HG03520 (cell line): ENCODE results near the gene DENND1A.
"Not testable (repeated sequence)": the region's sequence is repeated elsewhere in the genome, so short reads cannot be mapped to it uniquely, and the experiment has no call there.

Source experiments
- ATAC-seq: cut with Tn5 transposase; IDR thresholded peaks from one replicate; pipeline ENCODE4 v1.9.1; 2021; ENCODE audit warnings: mild to moderate bottlenecking, moderate library complexity; ENCODE audit not compliant: unreplicated experiment

Gene DENND1A

DNA sequence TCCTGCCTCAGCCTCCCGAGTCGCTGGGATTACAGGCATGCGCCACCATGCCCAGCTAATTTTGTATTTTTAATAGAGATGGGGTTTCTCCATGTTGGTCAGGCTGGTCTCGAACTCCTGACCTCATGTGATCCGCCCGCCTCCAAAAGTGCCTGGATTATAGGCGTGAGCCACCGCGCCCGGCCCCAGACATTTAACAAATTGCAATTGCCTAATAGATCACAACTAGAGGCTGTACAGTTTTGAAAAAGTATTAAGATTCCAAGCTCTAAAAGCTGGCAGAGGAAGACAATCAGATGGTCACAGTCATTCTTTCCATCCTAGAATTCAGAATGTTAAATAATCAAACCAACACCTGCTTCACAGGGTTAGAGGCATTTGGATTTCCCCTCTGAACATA, 293.1 kb downstream of the DENND1A start:
- ATAC-seq: not testable (repeated sequence)

DNA sequence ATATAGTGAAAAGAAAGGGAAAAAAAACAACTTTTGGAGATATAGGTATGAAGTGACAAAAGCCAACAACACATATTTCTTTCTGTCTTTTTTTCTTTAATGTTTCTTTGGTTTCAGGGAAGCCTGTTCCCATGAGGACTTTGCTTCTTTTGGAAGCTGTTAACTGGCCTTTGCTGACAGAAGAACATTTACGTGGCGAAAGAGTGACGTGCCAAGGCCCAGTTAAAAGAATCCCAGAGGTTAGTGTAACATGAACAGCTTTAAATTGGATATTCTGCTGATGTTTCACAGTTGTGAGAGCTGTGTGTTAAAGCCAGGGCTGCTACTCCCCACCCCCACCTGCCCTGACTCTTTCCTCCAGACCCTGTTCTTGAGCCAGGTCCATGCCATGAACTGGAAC, 298.1 kb downstream of the DENND1A start:
- no peak for ATAC-seq

DNA sequence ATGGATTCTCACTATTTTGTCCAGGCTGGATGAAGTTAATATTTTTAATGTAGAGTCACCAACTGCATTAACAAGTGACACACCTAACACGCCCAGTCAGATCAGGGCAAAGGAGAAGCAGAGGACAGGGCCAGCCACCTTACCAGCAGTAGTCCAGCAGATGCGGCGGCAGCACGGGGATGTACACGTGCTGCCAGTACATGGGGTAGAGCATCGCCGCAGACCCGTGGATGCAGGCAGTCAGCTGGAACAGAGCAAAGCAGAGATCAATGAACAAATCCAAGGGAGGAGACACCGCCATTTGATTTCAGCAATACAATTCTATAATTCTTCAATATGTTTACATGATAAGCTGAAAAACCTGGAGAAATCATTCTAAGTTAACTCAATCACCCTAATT, 299.7 kb downstream of the DENND1A start:
- ATAC-seq: no peak

DNA sequence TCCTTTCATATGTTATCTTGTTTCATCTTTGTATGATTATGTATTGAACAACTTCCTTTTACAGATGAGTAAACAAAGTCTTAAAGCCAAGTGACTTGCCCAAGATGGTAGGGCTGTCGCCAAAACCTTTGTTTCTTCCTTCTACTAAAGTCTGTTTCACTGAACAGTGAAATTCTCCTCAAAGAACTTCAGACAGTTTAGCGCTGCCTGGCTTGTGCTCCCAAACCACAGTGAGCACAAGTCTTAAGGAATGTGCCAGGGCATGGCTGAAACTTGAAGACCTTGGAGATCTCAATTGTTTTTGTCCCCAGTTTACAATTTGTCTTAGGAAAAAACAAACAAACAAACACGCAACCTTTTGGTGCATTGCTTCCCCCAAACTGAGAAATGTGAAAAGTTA, 300.4 kb downstream of the DENND1A start:
- ATAC-seq: no peak

DNA sequence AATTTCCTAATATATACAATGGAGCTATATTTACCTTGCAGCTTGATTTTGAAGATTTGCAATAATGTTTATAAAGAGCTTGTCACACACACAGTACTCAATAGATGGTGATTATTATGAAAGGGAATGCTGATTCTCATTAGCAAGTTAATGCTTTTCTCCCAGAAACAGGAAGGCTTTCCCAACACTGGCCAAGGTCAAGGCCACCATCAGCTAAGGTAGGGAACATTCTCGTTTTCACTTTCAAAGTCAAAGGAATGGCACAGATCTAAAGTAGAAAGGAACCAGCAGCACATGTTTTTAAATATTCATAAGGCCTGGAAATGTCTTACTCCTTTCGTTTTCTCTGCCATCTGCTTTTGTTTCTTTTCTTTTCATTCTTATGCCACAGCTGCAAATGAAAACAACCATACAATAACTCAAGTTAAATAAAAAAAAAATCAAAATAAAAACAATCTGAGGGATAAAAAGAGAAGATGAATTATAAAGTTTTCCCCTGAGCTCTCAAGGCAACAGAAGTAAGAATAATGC, 307.1 kb downstream of the DENND1A start:
- no peak for ATAC-seq

DNA sequence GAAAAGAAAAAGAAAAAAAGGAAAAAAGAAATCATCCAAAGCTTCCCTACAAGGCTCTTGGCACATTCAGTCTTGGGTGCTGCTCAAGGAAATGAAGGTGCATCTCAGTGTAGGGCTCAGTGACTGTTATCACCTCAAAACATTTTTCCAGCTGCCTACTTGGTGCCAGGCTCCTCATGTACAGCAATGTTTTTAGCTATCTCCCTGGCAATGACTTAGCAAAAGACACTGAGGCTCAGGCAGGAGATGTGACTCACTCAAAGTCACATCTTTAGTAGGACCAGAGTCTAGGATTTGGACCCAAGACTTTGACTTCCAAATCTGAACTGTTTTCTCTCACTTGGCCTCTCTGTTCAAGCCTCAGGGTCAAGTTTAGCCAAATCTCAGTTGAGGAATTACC, 309.7 kb downstream of the DENND1A start:
- no peak for ATAC-seq

DNA sequence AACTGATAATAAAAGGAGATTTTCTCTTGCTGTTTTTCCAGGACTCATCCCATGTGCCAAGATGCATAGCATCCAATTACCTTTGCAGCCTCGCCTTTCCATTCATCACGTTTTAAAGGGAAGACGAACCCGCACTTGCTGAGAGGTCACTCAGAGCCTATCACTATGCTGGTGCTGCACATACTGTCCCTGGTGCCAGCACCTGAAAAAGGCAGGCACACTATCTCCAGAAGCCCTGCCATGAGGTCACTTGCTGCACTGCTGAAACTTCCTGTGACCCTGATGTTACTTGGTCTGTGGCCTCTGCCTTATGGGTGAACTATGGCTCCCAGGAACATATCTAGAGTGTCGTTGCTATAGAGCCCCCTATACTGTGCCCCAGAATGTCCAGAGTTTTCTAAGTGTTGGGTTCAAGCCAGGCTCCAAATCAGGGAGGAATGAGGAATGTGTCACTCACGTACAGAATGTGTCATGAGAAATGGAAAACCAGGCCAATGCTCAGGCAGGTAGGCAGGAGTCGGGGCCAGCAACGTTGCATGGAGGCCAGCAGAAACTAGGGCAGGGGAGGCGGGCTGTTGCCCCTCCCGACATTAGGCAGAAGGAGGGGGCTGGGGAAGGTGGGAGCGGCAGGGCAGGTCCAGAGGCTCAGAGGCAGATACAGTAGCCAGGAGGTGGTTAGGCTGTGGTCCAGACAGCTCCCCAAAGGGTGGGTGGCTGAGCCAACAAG, 311.8 kb downstream of the DENND1A start:
- no peak for ATAC-seq

DNA sequence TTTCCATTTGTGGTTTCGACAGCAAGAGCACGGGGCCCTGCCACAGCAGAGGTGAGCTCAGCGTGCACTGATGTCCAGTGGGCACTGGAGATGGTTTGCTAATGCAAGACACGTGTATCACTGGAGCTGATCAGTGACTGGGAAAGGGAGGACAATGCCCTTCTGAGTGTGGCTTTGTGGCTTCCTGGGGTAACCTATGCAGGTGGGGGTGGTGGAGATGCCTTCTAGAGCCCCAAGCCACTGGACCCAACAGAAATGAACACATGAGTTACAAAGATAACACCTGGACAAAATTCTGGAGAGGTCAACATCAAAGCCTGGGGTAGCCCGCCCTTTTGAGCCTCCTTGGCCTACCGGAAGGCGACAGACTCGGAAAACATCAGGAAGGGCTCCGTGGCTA, 312.6 kb downstream of the DENND1A start:
- no peak for ATAC-seq

DNA sequence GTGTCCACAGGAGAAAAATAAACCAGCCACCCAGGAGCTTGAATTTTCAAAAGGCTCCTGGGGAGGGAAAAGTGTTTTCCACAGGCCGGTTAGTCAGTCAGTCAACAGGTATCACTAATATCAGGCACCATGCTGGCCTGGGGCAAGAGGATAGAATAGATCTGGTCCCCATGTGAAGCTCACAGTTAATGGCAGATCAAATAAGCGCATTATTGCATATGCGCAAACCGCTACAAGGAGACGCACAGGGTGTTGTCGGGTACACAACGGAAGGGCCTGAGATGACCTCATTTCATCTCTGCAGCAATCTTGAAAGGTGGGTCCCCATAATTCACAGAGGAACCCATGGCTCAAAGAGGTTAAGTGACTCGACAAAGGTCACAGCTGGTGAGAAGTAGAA, 313.2 kb downstream of the DENND1A start:
- ATAC-seq: no peak

DNA sequence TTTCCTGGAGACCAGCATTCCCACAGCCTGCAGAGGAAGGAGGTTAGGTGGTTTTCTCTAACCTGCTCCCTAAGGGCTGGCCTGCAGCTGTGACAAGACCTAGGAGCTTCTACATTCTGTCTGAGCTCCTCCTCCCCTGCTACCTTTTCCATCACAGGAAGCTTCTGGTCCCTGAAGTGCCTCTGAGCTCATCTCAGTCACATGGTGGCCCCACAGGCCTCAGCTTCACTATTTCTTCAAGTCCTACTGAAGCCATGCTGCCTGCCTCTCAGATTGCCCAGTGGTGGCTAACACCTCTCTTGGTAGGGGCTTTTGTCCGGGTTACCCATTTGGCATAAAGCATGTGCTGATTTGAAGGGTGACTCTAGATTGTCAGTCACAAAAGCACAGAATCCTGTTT, 314.5 kb downstream of the DENND1A start:
- ATAC-seq: no peak

DNA sequence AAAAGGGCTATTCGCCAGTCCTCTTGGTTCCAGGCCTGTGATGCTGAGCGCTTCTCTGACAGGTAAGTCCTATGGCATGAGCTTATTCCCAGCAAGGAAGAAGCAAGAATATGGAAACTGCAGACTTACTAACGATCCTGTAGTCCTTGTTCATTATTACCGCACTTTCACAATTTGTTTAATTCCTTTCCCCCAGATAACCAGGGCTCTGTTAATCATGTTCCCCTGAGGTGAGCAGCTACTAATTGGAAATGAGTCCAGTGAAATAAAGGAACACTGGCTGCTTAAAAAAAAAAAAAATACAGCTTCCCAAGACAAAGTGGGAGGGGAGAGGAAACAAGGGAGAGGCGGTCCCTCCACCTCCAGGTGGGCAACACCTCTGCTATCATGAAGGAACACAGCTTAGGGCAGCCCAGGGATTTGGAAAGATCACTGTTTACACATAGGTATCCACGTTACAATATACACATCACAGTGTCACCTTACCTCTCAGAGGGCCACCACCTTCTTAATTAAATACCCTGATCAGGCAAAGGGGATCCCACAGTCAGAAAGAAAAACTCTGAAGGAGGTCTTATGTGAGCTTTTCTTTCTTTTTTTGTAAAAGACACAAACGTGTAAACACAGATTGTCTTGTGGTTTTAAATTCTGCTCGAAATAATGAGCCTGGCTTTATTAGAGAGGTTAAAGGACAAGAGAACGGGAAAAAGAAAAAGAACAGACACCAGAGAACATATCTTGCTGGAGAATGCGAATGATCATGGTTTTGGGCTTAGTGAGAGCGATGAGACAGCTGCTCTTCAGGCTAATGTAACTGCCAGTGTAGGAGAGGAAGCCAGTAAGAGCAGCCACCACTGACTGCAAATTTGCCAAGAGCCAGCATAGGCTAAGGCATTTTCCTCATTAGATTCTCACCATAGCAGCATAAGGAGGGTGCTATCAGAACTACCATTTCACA, 315.3 kb downstream of the DENND1A start:
- ATAC-seq: no peak

DNA sequence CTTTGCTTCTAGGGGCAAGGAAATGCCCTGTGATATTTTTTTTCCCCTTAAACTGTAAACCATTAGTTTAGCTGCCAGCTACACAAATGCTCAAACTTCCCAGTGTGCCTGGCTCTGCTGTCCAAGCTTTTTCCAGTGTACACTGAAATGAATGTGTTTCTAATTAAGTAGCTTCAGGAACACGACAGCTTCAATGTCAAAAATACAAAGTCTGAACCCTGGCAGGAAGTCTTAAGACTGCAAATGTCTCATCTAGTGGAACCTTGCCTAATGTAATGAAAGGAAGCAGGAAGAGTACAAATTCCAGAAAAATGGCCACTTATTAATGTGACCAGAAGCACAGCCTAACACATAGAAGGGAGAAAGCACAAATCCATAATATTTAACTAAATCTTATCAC, 318.7 kb downstream of the DENND1A start:
- ATAC-seq: no peak

DNA sequence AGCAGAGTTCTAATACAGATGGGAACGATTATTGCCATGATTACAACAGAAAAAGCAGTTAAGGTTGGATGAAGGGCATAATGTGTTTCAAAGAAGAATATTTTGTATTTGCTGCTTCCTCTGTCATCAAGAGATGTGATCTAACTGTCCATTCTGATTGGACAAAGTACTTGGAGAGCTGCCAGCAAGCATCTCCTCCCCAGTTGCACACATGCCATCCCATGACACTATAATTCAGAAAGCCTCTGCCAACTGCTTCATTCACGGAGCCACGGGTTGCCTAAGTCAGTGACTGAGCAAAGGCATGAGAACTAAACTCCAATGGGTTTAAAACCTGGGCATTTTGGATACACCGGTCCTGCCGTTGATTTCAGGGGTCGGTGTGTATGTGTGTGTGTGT, 320.1 kb downstream of the DENND1A start:
- no peak for ATAC-seq

DNA sequence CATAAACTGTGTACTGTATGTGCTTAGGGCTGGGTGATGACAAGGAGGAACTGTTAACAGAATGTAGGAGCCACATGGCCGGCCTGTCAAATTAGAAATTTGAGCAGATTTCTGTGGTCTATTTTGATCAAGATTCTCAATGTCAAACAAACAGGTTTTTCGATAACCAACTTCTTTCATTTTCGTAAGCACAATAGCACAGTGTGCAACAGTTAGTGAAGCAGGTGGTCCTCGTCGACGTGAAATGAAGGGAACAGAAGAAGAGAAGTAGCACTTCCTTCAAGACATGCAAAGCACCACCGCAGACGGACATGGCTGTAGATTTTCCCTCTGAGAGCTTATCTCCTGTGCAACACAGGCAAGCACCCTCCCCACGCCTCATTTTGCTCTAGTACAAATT, 321.8 kb downstream of the DENND1A start:
- ATAC-seq: peak; percentile 87

DNA sequence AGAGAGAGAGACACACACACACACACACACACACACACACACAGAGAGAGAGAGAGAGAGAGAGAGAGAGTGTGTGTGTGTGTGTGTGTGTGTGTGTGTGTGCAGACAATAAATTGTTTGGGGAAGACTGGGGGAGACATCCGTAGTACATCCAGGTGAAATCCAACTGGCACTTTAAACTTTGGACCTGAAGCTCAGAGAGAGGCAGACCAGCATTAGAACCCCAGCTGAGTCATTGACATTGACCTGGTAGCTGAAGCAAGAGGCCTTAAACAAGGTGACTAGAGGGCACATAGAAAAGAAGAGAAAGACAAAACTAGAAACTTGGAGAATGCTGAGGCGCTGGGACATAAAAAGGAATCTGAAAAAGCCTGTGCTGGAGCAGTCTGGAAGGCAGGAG, 322.4 kb downstream of the DENND1A start:
- no peak for ATAC-seq

DNA sequence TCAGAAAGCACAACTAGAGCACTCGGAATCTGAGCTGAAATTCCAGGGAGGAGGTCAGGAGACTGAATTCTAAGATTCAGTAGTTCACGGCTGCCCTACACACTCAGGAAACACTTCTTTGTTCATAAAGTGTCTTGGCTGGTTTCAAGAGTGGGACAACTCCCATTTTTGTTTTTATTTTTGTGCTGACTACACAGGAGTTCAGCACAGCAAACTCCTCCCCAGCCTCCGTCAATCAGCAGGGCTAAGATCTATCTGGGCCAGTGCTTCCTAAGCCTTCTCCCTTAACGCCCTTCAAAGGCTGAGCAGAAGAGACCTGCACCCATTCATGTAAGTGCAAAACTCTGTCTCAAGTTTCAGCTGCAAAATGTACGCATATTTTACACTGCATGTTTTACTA, 323.8 kb downstream of the DENND1A start:
- ATAC-seq: no peak

DNA sequence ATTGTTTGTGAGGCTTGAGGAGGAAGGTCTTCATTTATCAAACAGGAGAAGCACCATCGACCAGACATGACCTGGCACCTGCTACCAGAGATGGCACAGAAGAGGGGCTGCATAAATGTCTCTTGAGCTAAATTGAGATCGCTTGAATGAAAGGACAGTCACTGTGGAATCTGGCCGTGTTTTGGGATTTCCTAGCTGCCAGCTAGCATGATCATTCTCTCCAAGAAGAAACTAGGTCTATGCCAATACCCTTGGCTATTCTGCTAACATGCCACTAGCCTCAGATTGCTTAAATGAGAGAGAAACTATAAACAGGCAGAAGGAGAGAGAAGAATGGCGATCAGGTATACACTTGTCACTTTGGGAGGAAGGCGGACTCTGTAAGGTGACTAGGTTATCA, 324.6 kb downstream of the DENND1A start:
- no peak for ATAC-seq

DNA sequence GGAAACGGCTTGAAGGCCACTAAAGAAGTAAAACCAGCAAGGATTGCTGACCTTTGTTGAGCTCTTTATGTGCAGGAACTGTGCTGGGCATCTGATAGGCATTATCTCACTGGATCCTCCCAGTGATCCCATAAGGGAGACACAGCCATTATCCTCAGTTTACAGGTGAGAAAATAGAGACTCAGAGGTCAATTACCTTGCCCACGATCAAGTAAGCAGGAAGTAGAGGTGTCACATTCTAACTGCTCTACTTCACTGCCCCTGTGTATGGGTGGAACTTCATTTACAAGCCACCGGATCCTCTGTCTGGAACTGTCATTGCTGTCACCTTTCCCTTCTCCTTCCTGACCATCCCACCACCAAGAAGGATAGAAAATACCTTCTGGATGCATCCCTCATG, 325.1 kb downstream of the DENND1A start:
- no peak for ATAC-seq

DNA sequence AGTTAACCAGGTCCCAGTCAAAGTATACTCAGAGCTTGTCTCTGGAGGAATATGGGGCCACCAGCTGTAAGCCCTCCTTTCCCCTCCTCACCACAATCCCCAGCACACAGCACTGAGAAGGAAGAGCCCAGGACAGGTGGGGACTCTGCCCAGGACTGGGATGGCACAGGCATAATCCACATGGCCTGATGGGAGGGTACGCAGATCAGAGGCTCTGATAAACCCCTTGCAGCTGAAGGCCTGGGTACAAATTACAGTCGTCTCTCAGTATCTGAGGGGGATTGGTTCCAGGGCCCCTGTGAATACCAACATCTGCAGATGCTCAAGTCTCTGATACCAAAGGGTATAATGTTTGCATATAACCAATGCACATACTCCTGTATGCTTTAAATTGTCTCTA, 328.1 kb downstream of the DENND1A start:
- no peak for ATAC-seq

DNA sequence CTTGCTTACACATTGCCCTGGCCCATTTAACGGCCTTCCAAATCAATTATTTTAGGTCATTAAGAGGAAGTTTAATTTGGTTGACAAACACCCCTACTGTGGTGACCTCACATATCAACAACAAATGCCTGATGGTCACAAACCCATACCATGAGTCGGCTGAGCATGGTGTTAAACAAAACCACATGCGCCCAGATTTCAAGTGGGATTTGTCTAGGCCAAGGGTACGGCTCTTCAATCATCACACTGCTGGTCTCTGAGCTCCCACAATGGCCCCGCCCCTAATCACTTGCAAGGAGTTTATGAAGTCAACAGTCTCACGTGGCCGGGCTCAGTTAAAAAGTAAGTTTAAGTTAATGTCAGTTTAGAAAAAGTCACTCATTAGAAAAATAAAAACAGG, 330.1 kb downstream of the DENND1A start:
- no peak for ATAC-seq

DNA sequence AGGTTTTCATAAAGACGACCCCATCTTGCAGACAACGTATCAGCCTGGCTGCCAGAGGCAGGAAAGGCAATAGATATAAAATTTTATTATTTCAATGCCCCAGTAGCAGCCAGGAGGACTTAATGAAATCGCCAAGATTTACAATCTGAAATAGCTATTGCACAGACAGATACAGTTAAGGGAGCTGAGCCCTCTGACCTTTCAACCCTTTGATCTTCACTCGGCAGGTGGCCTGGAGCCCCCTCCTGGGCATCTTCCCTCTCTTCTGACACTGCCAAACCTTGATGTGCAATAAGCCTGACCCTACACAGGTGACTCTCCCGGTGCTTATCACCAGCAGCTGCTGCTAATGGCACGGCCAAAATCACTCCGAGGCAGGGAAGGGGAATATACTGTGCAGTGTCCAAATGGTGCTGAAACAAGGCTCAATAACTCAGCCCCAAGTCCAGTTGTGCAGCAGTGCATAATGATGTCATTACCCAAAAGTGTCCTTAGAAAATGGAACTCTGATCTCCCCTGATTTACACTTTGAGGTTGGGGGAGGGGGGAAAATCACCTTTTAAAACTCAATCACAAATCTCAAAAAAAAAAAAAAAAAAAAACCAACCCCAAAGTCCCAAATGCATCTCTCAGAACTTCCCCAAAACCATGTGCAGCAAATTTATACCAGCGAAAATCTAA, 331.9 kb downstream of the DENND1A start:
- no peak for ATAC-seq
